IPS-NIHi11 (cell line): ENCODE results near the gene DDX47.
"Not testable (repeated sequence)": the region's sequence is repeated elsewhere in the genome, so short reads cannot be mapped to it uniquely, and the experiment has no call there.

Experiments
- DNase-seq: peaks from one replicate; pipeline ENCODE4 v3.0.0; 2012; ENCODE audit warnings: mixed read lengths, low spot score

The DDX47 gene

GRCh38 chr12:12821975-12822374 is 8.8 kb downstream of the DDX47 start:
- no peak for DNase-seq

DNA sequence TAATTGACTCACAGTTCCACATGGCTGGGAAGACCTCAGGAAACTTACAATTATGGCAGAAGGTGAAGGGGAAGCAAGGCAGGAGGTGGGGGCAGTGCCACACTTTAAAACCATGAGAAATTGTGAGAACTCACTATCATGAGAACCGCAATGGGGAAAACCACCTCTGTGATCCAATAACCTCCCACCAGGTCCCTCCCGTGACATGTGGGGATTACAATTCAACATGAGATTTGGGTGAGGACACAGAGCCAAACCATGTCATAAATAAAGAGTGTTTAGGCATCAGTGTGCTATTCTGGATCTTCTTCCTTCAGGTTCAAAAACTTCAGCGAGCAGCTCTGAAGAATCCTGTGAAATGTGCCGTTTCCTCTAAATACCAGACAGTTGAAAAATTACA is 9.7 kb downstream of the DDX47 start:
- no peak for DNase-seq

DNA sequence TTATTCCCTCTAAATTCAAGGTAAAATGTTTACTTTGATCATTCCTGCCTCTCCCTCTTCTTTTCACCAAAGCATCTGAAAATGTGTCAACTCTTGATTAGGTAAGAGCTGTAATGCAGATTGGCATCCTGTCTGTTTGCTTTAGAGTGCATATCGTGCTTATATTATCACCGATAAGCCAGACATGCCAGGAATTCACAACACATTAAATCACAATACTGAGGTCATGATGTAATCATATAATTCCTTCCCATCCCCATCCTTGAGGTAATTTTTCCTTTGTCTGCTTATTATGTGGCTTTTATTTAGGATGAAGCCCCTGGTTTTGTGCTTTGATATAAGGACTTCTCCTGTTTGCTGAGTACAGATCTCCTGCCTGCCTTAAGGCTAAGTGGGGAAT is 10.2 kb downstream of the DDX47 start:
- no peak for DNase-seq

DNA sequence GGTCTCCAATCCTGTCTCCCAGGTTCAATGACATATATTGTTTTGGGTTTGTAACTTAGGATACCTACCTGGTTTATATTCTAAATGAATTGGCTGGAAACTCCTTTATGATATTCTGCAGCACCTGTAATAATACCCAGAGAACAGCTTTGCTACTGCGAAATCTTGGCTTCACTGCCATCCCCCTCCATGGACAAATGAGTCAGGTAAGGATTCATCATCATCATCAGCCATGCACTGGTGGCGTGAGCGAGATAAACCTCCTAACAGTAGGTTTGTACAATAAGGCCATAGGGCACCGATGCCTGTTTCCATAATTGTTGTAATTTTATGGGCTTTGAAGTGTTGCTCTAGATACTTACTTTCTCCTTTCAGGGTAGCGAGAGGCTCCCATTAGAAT is 10.7 kb downstream of the DDX47 start:
- no peak for DNase-seq

DNA sequence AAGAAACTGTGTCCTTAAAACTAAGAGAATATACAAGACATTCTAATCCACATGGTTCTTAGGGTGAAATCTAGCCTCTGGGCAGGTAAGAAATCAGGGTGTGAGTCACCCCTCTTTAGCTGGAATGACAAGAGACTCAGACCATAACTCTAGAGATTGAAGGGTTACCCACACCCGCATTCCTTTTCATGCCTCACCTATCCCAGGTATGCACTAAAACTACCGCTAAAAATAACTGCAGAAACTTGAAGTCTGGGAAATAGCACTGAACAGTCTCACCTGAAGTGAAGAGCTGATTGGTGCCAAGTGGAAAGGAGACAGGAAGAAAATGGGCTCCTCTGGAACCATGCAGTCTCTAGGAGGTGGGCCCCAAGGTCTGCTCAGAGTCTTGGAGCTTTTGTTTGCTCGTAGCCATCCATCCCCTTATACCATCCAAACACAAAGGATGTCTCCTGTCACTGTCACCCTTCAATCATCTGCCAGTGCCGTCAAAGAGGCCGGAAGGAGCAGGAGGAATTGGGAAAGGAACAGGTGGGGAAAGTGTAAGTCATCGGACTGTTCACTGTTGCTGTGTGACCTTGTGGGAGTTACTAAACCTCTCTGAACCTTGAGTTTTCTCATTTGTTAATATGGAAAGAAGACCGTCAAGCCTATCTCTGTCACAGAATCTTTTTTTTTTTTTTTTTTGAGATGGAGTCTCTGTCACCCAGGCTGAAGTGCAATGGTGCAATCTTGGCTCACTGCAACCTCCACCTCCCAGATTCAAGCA is 22.4 kb downstream of the DDX47 start:
- DNase-seq, result peak; percentile 41

DNA sequence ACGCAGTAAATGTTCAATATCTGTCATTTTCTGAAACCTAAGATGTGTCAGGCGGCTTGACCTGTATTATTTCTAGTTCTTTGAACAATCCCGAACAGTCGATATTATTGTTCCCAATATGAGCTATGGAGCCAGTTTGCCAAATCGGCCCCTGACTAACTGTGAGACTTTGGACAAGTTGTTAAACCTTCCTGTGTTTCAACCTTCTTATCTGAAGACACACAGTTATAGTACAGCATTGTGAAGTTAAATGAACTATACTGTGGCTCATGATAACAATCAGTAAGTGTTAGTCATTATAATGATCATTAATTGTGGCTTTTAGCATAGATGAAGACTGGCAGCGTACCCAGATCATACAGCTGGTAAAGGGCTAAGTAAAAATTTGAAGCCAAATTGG is 23.4 kb downstream of the DDX47 start:
- DNase-seq, result no peak

DNA sequence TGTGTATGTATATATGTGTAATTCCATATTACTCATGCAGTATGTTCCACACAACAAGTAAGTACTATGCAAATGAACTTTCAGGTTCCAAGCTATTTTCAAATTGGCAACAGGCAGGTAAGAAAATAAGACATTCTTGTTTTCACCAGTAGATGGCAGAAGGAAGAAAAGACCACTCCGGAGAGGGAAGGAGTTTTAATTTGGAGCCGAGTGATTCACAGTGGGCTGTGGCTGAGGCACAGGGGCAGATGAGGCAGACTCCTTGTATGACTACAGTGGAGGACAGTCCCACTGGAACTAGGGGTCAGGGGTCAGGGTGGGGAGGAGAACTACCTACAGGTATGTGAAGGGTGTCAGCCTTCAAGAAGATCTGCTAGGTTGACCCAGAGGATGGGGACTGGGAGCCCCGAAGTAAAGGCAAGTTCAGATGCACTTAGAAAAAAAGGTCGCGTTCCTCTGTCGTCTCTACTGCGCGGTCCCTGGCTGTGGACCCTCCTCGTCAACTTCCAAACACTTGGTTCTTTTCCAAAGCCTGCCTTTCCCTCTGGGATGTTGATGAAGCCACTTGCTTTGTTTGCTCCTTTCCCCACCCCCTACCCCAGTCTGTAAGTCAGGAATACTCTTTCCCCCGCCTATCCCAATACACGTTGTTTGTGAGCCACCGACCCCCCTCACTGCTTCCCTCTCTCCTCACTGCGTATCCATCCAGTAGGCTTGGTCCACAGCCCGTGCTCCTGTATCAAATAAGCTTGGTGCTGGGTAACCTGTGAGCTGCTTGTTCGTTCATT is 24.1 kb downstream of the DDX47 start:
- DNase-seq, result peak; percentile 76

DNA sequence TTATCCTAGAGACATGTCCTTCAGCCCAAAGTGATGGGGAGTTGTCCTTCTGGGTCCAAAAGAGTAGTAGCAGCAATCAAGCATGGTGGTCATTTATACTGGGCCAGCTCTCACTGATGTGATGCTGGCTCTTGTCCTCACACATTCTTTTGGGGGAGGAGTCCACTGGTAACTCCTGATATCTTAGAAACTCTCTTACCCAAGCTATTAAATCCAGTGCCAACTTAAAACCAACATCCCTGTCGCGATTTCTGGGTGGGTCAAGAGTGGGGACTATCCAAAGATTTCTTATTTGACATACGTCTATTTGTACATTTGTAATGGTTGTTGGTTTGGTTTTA is 24.6 kb downstream of the DDX47 start:
- no peak for DNase-seq

- no peak for DNase-seq
Observed at GRCh38 chr12:12839003-12839395, 25.9 kb downstream of the DDX47 start.

DNA sequence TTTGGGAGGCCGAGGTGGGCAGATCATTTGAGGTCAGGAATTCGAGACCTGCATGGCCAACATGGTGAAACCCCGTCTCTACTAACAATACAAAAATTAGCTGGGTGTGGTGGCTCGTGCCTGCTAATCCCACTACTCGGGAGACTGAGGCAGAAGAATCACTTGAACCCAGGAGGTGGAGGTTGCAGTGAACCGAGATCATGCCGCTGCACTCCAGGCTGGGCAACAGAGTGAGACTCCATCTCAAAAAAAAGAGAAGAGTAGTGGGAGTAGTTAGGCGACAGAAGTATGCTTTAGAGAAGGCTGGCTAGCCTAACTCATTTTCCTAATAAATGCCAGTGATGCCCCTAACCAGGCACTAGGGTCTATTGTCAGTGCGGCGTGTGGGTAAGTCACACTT is 26.3 kb downstream of the DDX47 start:
- not testable (repeated sequence) for DNase-seq

GRCh38 chr12:12839873-12840579 is 26.9 kb downstream of the DDX47 start:
- DNase-seq, result peak; percentile 67

DNA sequence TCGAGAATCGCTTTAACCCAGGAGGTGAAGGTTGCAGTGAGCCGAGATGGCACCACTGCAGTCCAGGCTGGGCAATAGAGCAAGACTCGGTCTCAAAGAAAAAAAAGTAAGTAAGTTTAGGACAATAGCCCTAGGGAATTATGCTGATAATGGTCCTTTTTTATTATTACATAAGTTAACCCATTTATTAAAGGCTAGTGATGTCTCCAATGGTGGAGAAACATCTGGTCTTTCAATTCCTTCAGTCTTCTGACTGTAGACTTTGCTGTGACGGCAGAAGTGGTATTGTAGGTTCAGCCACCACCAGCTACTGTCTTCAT is 27.4 kb downstream of the DDX47 start:
- DNase-seq, result no peak

DNA sequence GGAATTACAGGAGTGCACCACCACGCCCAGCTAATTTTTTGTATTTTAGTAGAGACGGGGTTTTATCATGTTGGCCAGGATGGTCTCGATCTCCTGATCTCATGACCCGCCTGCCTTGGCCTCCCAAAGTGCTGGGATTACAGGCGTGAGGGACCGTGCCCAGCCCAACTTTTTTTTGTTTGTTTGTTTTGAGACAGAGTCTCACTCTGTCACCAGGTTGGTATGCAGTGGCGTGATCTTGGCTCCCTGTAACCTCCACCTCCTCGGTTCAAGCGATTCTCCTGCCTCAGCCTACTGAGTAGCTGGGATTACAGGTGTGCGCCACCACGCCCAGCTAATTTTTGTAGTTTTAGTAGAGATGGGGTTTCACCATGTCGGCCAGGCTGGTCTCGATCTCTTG is 28.3 kb downstream of the DDX47 start:
- DNase-seq, result not testable (repeated sequence)

- no peak for DNase-seq
Observed at GRCh38 chr12:12845794-12846243, 32.7 kb downstream of the DDX47 start.

DNA sequence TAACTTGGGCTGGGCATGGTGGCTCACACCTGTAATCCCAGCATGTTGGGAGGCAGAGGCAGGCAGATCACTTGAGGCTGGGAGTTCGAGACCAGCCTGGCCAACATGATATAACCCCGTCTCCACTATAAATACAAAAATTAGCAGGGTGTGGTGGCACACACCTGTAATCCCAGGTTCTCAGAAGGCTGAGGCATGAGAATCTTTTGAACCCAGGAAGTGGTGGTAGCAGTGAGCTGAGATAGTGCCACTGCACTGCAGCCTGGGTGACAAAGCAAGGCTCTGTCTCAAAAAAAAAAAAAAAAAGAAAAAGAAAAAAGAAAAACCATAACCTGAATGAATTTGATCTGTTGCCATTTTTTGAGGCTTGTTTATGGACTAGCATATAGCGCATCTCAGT is 33.6 kb downstream of the DDX47 start:
- DNase-seq, result not testable (repeated sequence)

GRCh38 chr12:12853435-12853834 is 40.3 kb downstream of the DDX47 start:
- no peak for DNase-seq

- no peak for DNase-seq
Observed at GRCh38 chr12:12859690-12860089, 46.5 kb downstream of the DDX47 start.

DNA sequence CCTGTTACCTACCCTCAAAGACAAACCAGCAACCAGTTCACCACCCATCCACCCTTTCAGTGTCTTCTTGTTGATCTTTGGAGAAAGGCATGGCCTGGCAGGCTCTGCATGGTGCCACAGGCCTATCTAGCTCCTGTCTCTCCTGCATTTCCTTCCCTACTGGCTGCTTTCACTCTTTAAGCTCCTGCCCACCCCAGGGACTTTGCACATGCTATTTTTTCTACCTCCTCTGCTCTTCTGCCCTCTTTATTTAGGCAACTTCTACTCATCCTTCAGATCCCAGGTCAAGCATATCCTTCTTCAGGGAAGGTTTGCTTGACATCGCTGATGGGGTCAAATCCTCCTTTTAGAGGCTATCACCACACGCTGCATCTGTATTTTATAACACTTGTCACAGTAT is 51.1 kb downstream of the DDX47 start:
- DNase-seq, result no peak

DNA sequence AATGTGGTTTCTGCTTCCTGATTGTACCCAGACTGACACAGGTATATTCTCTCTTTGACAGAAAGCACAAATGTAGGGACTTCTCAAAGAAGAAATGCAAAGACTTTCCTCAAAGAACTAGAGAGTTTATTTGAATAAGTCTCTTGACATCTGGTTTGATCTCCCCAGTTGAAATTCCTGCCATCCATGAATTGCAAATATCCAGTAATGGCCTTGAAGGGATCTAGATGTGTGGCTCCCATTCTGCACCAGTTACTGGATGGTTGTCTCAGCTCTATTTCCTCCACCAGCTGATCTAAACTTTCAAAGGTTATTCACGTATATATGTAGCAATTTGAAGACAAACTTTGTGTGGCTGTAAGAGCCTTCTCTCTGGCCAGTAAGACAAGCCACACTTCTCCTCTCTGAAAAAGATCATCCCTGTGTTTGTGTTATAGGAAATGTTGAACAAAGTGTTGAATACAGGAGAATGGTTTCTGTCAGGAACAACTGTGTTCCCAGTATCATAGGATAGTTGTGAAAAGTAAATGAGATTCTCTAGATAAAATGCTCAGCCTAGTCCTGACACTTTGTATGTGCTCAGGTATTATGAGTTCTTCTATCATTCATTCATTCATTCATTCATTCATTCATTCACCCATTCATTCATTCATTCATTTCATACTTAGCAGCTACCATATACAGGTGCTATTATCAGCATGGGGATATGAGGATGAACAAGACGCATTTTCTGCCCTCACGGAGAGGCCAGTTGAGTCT is 55.5 kb downstream of the DDX47 start:
- no peak for DNase-seq

DNA sequence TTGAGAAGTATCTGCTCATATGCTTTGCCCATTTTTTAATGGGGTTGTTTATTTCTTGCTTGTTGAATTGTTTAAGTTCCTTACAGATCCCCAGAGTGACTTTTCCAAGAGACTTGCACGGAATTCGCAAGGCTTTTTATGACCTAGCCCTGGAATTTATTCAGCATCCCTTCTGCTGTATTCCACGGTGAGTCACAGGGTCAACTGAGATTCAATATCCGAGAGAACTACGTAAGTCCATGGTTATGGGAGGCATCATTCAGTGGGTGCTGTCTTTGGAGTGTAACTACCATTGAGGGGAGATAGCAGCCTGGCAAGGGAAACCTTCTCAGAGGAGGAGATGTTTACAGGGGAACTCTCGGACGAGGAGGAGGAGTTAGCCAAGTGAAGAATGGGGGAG is 57.3 kb downstream of the DDX47 start:
- no peak for DNase-seq

- DNase-seq, result no peak
Observed at GRCh38 chr12:12871587-12872138, 58.5 kb downstream of the DDX47 start.
